GM23338 (cell line): ENCODE data around the gene HSD11B2.
A peak's percentile ranks its signal among the peaks of the same experiment; 100 is the strongest.

ENCODE experiments used
- JUNB ChIP-seq: IDR thresholded peaks from one replicate; pipeline ENCODE4 v1.6.1; 2016; ENCODE audit warnings: antibody characterized with exemption; ENCODE audit not compliant: unreplicated experiment
- TF ChIP-seq, protein P1 (sequence below), 2 experiments: fragments of 200-600 bp in 1 of 2; sonication (generic) in 1 of 2; conservative IDR thresholded peaks; 2 replicates each; pipeline versions ENCODE4 v1.5.1 to v1.6.1; 2016 to 2017; ENCODE audit warnings: antibody characterized with exemption in 2 of 2, low read depth in 2 of 2, mild to moderate bottlenecking in 2 of 2, moderate library complexity in 1 of 2

DNA sequence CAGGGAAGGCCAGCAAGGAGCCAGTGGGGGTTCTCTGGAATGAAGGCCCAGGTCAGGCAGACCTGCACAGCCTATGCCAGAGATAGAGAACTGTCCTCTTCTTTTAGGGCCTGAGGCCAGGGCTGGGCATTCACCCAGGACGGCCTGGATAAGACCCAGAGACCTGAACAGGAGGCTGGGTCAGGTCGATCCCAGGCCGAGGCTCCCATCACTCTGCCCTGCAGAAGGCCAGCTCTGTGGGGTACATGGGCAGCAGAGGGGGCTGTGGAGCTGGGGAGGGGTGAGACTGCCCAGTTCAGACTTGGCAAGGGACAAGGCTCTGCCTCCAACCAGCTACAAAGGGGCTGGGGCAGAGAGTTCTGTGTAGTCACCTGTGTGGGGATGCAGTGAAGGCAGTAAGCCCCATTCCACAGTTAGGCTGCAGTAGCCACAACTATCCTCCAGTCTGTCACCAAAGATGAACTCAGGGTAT is 14.6 kb downstream of the HSD11B2 start:
- TF ChIP-seq, protein P1, sequence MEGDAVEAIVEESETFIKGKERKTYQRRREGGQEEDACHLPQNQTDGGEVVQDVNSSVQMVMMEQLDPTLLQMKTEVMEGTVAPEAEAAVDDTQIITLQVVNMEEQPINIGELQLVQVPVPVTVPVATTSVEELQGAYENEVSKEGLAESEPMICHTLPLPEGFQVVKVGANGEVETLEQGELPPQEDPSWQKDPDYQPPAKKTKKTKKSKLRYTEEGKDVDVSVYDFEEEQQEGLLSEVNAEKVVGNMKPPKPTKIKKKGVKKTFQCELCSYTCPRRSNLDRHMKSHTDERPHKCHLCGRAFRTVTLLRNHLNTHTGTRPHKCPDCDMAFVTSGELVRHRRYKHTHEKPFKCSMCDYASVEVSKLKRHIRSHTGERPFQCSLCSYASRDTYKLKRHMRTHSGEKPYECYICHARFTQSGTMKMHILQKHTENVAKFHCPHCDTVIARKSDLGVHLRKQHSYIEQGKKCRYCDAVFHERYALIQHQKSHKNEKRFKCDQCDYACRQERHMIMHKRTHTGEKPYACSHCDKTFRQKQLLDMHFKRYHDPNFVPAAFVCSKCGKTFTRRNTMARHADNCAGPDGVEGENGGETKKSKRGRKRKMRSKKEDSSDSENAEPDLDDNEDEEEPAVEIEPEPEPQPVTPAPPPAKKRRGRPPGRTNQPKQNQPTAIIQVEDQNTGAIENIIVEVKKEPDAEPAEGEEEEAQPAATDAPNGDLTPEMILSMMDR (conservative IDR thresholded peaks at IDR 0.05; ENCODE audit: low read depth in 2 of 2): peak; percentile 17 to 43; a peak in 2 of 4 replicates
- no peak for TF ChIP-seq JUNB
